ENCODE results near the gene NUCB1. TPM values are rescaled to one million over a fixed set of nuclear protein-coding genes. Genes with fewer than 3 reads are reported as not detected.
"Not testable (repeated sequence)": the region's sequence is repeated elsewhere in the genome, so short reads cannot be mapped to it uniquely, and the experiment has no call there.

NUCB1 gene
- total RNA-seq, 1 donor from 2014 or later: 126 TPM

- CTCF ChIA-PET: no interaction called here
- Mint-ChIP-seq H3K4me3 (peak overlapping the region; percentile 63), H3K4me1 (peaks cover 37% of the 10 kb centered on the region), H3K9me3 (no peaks in the 10 kb centered on the region), H3K36me3 (ENCODE audit: low read depth) (peaks cover 9% of the 10 kb centered on the region), H3K27ac (no peak overlapping the region), H3K27me3 (peaks cover 9% of the 10 kb centered on the region)
- ATAC-seq (ENCODE audit: low read depth) (peak; percentile 50), DNase-seq (peak; percentile 50)
- intact Hi-C loops (cut with micrococcal nuclease): loop anchor here (5.0 kb wide), 1 partner anchor 36 kb away; the partner anchor contains the start of gene DHDH
- POLR2A ChIA-PET: interaction anchor here (0.6 to 2.1 kb wide), 5 partner anchors 10 to 75 kb away, joined by 3 to 14 read pairs (median 6); partner anchors contain the start of gene PPP1R15A
- TF ChIP-seq, protein P1, sequence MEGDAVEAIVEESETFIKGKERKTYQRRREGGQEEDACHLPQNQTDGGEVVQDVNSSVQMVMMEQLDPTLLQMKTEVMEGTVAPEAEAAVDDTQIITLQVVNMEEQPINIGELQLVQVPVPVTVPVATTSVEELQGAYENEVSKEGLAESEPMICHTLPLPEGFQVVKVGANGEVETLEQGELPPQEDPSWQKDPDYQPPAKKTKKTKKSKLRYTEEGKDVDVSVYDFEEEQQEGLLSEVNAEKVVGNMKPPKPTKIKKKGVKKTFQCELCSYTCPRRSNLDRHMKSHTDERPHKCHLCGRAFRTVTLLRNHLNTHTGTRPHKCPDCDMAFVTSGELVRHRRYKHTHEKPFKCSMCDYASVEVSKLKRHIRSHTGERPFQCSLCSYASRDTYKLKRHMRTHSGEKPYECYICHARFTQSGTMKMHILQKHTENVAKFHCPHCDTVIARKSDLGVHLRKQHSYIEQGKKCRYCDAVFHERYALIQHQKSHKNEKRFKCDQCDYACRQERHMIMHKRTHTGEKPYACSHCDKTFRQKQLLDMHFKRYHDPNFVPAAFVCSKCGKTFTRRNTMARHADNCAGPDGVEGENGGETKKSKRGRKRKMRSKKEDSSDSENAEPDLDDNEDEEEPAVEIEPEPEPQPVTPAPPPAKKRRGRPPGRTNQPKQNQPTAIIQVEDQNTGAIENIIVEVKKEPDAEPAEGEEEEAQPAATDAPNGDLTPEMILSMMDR (IDR thresholded peaks at IDR 0.05): no peak
Measured at GRCh38 chr19:48896191-48896720, 3.9 kb upstream of the NUCB1 start.

DNA sequence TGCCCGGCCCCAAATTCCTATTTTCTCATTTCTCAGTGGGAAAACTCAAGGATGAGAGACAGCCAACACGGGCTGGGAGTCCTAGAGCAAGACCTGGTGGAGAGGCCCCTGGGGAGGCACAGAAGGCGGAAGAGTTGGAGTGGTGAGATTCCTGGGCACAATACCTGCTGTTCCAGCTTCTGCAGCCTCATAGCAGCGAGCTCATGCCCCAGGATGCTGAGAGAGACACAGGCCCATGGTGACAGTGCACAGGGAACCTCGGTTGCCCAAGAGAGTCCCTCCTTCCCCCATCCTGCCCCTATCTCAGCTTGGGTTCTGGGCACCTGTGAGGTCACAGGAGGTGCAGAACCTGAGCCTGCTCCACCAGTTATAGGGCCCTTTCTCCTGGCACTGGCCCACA, 2.9 kb upstream of the NUCB1 start:
- ChIA-PET POLR2A (interaction anchor here (1.4 to 2.1 kb wide), 2 partner anchors 22 to 74 kb away, joined by 3 to 14 read pairs; no protein-coding TSS in a partner anchor), CTCF (no interaction called here)
- Mint-ChIP-seq H3K36me3 (ENCODE audit: low read depth) (peaks cover 9% of the 10 kb centered on the region), H3K27ac (no peak overlapping the region), H3K4me1 (peaks cover 33% of the 10 kb centered on the region), H3K9me3 (no peaks in the 10 kb centered on the region), H3K4me3 (no peak overlapping the region), H3K27me3 (peaks cover 9% of the 10 kb centered on the region)
- no peak for DNase-seq
- no peak for ATAC-seq (ENCODE audit: low read depth)
- TF ChIP-seq, protein P1 (IDR thresholded peaks at IDR 0.05): no peak
- intact Hi-C loops (cut with micrococcal nuclease): loop anchor here (5.0 kb wide), 1 partner anchor 35 kb away; the partner anchor contains the start of gene DHDH

- ChIA-PET CTCF (interaction anchor here (2.2 kb wide), 1 partner anchor 71 kb away, joined by 6 read pairs; no protein-coding TSS in a partner anchor), POLR2A (interaction anchor here (0.7 to 3.2 kb wide), 11 partner anchors 13 to 568 kb away, joined by 3 to 55 read pairs (median 5); partner anchors contain the start of genes FTL and PPP1R15A)
- not testable (repeated sequence) for DNase-seq; H3K27me3 Mint-ChIP-seq; H3K9me3 Mint-ChIP-seq; ATAC-seq (ENCODE audit: low read depth); H3K27ac Mint-ChIP-seq
- peak overlapping the region; percentile 97 for H3K4me3 Mint-ChIP-seq
- intact Hi-C loops (cut with micrococcal nuclease): loop anchor here (5.0 kb wide), 1 partner anchor 33 kb away; the partner anchor contains the start of gene DHDH
- peaks cover 18% of the 10 kb centered on the region for H3K36me3 Mint-ChIP-seq (ENCODE audit: low read depth)
- peaks cover 36% of the 10 kb centered on the region for H3K4me1 Mint-ChIP-seq
Measured at GRCh38 chr19:48899386-48899749, 744 bp upstream of the NUCB1 start.

- DNase-seq (no peak), ATAC-seq (ENCODE audit: low read depth) (no peak)
- peak overlapping the region; percentile 93 for H3K27ac Mint-ChIP-seq
- H3K4me1 Mint-ChIP-seq: peaks cover 32% of the 10 kb centered on the region
- H3K4me3 Mint-ChIP-seq: peak overlapping the region; percentile 97
- H3K36me3 Mint-ChIP-seq (ENCODE audit: low read depth): peaks cover 31% of the 10 kb centered on the region
- H3K9me3 Mint-ChIP-seq: no peaks in the 10 kb centered on the region
- TF ChIP-seq, protein P1 (IDR thresholded peaks at IDR 0.05): no peak
- intact Hi-C loops (cut with micrococcal nuclease): loop anchor here (1.0 to 2.0 kb wide), 5 partner anchors 25 to 185 kb away; partner anchors contain the start of genes BAX and SNRNP70
- ChIA-PET POLR2A (interaction anchor here (0.6 to 3.2 kb wide), 14 partner anchors 9 to 281 kb away, joined by 3 to 55 read pairs (median 3); partner anchors contain the start of genes FTL, GYS1, PPP1R15A and RPL18), CTCF (interaction anchor here (0.8 to 2.2 kb wide), 4 partner anchors 26 to 105 kb away, joined by 3 to 6 read pairs (median 4); no protein-coding TSS in a partner anchor)
- no peaks in the 10 kb centered on the region for H3K27me3 Mint-ChIP-seq
Measured at GRCh38 chr19:48900477-48901406, 630 bp downstream of the NUCB1 start.

- POLR2A ChIA-PET: interaction anchor here (0.6 kb wide), 2 partner anchors 11 to 102 kb away, joined by 3 read pairs; no protein-coding TSS in a partner anchor
- H3K9me3 Mint-ChIP-seq; CTCF ChIA-PET; H3K27me3 Mint-ChIP-seq; ATAC-seq (ENCODE audit: low read depth); DNase-seq; intact Hi-C loops (cut with micrococcal nuclease); H3K4me3 Mint-ChIP-seq; H3K27ac Mint-ChIP-seq: not testable (repeated sequence)
- H3K4me1 Mint-ChIP-seq: peaks cover 24% of the 10 kb centered on the region
- peaks cover 41% of the 10 kb centered on the region for H3K36me3 Mint-ChIP-seq (ENCODE audit: low read depth)
Measured at GRCh38 chr19:48902291-48902690, 2.2 kb downstream of the NUCB1 start.

GRCh38 chr19:48903788-48904187, 3.7 kb downstream of the NUCB1 start:
- H3K4me1 Mint-ChIP-seq: peaks cover 26% of the 10 kb centered on the region
- DNase-seq; H3K4me3 Mint-ChIP-seq; ATAC-seq (ENCODE audit: low read depth); intact Hi-C loops (cut with micrococcal nuclease); H3K27ac Mint-ChIP-seq; CTCF ChIA-PET; H3K27me3 Mint-ChIP-seq; H3K9me3 Mint-ChIP-seq: not testable (repeated sequence)
- peaks cover 54% of the 10 kb centered on the region for H3K36me3 Mint-ChIP-seq (ENCODE audit: low read depth)
- POLR2A ChIA-PET: interaction anchor here (0.7 kb wide), 1 partner anchor 562 kb away, joined by 8 read pairs; no protein-coding TSS in a partner anchor

All from activated B cell treated with CpG ODN at 0.5 μM for 24 hours (primary cell).